NCI-H2029 (cell line): Measurements from ENCODE around the gene HPCAL1.
A peak's percentile ranks its signal among the peaks of the same experiment; 100 is the strongest.

ENCODE experiments used
- DNase-seq: peaks from one replicate; lab custom pipeline; 2025; lab: John Stamatoyannopoulos, UW

Gene HPCAL1

GRCh38 chr2:10324095-10324832 lies 21.6 kb downstream of the HPCAL1 start:
- DNase-seq, result no peak

- DNase-seq, result peak; percentile 77
Measured at GRCh38 chr2:10325278-10326145, 22.8 kb downstream of the HPCAL1 start.

GRCh38 chr2:10326151-10326616 lies 23.5 kb downstream of the HPCAL1 start:
- DNase-seq, result no peak

- DNase-seq, result peak; percentile 33
Measured at GRCh38 chr2:10326707-10327594, 24.2 kb downstream of the HPCAL1 start.

GRCh38 chr2:10327896-10328669 lies 25.4 kb downstream of the HPCAL1 start:
- peak; percentile 63 for DNase-seq

GRCh38 chr2:10328670-10329579 lies 26.2 kb downstream of the HPCAL1 start:
- no peak for DNase-seq

GRCh38 chr2:10329580-10329879 lies 26.8 kb downstream of the HPCAL1 start:
- DNase-seq, result no peak

GRCh38 chr2:10329880-10330699 lies 27.4 kb downstream of the HPCAL1 start:
- DNase-seq, result no peak

GRCh38 chr2:10330700-10331026 lies 28.0 kb downstream of the HPCAL1 start:
- no peak for DNase-seq

- DNase-seq, result peak; percentile 50
Measured at GRCh38 chr2:10331027-10331701, 28.5 kb downstream of the HPCAL1 start.

GRCh38 chr2:10331702-10332401 lies 29.1 kb downstream of the HPCAL1 start:
- DNase-seq, result peak; percentile 74

GRCh38 chr2:10332402-10333246 lies 29.9 kb downstream of the HPCAL1 start:
- no peak for DNase-seq

GRCh38 chr2:10333247-10333613 lies 30.5 kb downstream of the HPCAL1 start:
- peak; percentile 8 for DNase-seq

GRCh38 chr2:10333966-10334365 lies 31.3 kb downstream of the HPCAL1 start:
- no peak for DNase-seq

GRCh38 chr2:10335046-10335840 lies 32.5 kb downstream of the HPCAL1 start:
- no peak for DNase-seq

GRCh38 chr2:10336283-10336682 lies 33.6 kb downstream of the HPCAL1 start:
- no peak for DNase-seq
